IMR-90 (cell line): ENCODE data around the gene ENDOD1.

Experiments
- CHD1 ChIP-seq: IDR thresholded peaks from 2 replicates; pipeline ENCODE4 v1.6.1; 2012; ENCODE audit warnings: low read depth, low read length, improper control_type of control experiment
- RAD21 ChIP-seq: IDR thresholded peaks from 2 replicates; pipeline ENCODE4 v1.6.1; 2012; ENCODE audit warnings: low read length, improper control_type of control experiment
- TF ChIP-seq, protein P1 (sequence below): conservative IDR thresholded peaks from 2 replicates; pipeline ENCODE4 v1.5.1; 2012; ENCODE audit warnings: mild to moderate bottlenecking, low read depth, low read length, improper control_type of control experiment

DNA sequence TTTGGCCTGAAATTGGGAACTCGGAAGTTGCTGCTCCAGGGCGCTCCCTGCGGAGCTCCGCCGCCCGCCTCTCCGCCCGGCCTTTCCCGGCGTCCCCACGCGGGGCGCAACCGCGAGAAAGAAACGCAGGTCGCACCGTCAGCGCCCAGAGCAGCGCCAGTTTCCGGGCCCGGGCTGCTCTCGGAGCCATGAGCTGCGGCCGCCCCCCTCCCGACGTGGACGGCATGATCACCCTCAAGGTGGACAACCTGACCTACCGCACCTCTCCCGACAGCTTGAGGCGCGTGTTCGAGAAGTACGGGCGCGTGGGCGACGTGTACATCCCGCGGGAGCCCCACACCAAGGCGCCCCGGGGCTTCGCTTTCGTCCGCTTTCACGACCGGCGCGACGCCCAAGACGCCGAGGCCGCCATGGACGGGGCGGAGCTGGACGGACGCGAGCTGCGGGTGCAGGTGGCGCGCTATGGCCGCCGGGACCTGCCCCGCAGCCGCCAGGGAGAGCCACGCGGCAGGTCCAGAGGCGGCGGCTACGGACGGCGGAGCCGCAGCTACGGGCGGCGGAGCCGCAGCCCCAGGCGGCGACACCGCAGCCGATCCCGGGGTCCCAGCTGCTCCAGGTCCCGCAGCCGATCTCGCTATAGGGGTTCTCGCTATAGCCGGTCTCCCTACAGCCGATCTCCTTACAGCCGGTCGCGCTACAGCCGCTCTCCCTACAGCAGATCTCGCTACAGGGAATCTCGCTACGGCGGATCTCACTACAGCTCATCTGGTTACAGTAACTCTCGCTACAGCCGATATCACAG, 22.4 kb upstream of the ENDOD1 start:
- peak; percentile 24; the same call in 1 of the 2 replicates for TF ChIP-seq RAD21
- TF ChIP-seq CHD1 = no peak
- TF ChIP-seq, protein P1, sequence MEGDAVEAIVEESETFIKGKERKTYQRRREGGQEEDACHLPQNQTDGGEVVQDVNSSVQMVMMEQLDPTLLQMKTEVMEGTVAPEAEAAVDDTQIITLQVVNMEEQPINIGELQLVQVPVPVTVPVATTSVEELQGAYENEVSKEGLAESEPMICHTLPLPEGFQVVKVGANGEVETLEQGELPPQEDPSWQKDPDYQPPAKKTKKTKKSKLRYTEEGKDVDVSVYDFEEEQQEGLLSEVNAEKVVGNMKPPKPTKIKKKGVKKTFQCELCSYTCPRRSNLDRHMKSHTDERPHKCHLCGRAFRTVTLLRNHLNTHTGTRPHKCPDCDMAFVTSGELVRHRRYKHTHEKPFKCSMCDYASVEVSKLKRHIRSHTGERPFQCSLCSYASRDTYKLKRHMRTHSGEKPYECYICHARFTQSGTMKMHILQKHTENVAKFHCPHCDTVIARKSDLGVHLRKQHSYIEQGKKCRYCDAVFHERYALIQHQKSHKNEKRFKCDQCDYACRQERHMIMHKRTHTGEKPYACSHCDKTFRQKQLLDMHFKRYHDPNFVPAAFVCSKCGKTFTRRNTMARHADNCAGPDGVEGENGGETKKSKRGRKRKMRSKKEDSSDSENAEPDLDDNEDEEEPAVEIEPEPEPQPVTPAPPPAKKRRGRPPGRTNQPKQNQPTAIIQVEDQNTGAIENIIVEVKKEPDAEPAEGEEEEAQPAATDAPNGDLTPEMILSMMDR = peak; percentile 65
